NCI-H146 treated with DMSO at 0.1 percent for 48 hours (cell line): ENCODE data around the gene ZBED2.

ENCODE experiments used
- DNase-seq: peaks from one replicate; lab custom pipeline; 2025; ENCODE audit not compliant: unreplicated experiment; lab: John Stamatoyannopoulos, UW

The ZBED2 gene

DNA sequence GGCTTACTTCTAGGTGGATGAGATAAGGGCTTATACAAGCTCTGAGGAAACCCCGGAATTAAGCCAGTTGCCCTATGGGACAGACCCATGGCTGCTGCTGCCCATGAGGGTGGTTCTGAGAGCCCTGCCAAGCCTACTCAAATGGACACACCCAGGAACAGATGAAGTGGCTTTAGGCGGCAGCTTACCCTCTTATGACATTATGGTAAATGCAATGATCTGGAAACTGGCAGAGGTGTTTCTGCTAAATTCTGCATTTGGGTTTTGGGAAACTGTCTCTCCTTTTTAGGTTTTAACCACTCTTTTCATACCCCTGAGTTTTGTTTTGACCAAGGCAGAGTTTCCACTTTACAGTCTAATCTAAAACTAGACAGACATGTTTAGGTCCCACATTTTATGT is 9.0 kb upstream of the ZBED2 start:
- no peak for DNase-seq

DNA sequence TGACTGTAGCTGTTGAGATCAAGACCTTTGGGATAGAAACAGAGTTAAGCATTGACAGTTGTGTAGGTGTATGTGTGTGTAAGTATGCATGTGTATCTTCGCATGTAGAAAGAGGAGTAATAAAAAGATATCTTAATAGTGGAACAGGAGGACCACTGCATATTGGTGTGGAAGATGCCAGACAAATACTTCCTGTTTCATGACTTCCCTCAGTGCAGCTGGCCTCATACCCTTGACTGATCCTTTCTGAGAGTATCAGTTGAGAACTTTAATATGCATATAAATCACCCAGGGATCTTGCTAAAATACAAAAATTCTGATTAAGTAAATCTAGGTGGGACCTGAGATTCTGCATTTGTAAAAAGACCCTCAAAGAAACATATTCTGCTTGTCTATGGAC is 8.5 kb upstream of the ZBED2 start:
- DNase-seq = no peak

DNA sequence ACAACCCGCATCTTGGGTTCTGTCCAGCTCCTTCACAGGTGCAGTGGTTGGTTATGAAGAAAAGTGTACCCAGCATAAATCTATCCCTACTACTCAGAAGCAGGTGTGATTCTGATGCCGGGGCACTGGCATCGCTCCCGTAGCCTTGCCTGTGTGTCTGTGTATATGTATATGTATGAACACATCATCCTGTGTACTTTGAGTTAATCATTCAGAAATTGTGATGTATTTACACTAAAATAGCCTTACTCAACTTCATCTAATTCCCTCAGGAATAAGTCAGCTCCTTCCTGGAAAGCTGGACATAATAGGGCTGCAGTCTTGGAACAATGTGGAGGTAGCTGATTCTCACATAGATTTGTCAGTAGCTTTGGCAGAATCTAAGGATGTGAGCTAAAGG is 6.7 kb upstream of the ZBED2 start:
- DNase-seq = no peak

DNA sequence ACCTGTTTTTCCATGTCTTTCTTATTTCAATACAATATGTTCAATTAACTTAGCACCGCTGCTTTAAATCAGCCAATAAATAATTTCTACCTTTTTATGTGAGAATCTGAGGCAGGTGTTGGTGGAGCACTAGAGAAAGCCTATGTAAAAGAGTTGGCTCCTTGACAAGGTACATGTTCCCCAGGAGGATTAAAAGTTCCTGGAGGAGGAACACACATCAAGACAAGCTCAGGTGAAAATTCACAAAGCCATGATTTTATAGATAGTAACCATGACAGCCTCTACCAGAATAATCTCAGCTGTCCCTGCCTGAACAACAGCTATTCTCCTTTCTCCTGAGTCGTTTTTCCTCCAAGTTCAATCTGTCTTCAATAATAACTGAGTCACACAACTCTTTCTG is 3.4 kb upstream of the ZBED2 start:
- DNase-seq = no peak

DNA sequence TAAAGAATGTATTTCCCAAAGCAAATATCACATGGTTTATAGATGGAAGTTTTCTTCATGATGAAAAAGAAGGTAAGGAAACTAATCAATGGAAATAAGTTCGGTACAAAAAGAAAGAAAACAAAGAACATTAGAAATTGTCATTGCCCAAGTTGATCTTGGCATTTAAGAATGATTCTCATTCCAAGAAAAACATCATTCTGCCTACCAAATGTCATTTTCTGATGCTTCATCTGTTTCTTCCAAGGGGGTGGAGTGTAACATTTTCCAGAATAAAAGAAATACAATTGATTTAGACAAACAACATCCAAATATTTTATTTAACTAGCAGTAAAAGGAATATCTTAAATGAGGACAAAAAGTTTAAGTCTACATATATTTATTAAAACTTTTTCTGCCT is 3.0 kb upstream of the ZBED2 start:
- no peak for DNase-seq

DNA sequence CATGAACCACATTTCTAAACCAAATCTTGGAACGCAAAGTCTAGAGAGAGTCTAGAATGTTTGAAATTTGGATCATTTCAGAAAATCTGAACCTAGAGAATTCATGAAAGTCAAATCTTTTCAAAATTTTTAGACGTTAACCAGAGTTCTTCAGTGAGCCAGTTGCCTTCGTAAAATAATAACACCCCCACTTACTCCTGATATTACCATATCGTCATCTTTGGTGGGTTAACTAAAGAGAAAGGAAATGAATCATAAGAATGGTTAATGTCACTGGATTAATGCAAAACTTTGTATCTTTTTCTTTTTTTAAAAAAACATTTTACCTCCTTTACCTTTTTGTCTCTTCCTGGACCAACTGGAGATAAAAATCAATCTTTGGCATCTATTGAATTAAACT is 1.2 kb upstream of the ZBED2 start:
- no peak for DNase-seq

DNA sequence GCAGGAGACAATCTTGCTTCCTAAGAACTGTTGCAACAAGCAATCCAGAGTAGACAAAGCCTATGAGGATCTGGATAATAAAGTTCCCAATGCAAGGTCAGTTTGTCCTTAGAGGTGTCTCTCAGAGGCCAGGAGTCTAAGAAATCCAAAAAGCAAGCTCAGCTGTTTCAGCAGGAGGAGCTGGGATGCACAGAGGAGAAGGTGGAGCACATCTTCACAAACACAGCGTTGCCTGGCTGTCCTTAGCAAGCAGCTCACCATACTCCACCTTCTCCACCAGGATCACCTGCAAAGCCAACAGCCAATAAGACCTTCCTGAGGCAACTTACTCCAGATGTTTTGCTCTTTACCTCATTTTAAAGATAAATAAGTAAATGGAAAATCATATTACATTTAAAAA is 365 bp downstream of the ZBED2 start:
- DNase-seq = no peak

DNA sequence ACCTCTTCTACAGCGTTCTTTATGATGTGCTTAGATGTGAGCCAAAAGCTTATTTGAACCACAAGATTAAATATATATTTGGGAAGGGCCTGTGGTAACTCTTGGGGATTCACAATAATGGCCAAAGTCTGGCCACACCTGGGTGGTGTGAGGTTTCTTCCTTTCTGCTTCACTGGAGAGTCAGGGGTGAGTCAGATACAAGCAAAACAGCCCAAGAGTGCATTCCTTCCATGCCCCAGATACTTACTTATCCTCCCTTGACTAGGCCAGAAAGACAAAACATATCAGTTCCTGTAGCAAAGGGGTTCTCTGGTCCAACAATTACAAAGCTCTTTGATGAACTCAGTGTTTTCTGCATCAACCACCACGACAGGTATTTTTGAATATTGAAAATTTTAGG is 941 bp downstream of the ZBED2 start:
- DNase-seq = no peak

DNA sequence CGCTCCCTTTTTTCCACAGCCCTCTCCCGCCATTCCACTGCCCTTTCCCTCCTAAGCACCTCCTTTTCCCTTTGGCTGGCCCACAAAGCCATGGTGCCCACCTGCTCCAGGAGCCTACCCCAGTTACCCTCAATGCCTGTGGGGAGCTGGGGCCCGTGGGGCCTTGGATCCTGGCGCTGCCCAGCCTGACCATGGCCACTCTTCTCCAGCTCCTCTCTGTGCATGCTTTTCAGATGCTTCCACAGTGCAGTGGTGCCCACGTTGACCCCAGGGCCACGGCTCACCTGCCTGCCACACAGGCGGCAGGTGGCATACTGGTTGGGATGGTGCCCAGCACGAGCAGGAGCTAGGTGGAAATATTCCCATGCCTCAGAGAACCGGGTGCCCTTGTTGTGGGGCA is 1.5 kb downstream of the ZBED2 start:
- no peak for DNase-seq

DNA sequence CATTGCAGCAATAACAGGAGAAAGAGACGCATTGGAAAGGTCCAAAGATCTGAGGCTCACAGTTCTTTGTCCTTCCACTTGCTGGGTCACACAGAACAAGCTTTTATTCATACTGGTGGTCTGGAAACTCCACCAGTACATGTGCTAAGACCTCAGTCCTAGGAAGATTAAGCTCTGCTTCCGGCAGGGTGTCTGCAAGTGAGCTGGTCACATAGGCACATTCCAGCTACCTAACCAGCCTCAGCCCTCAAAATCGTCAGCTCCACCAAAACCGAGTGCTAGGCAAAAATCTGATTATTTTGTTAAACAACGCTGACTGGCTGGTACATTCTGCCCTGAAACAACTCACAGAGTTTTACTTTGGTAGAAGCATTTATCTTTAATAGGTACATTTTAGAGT is 2.2 kb downstream of the ZBED2 start:
- DNase-seq = no peak

DNA sequence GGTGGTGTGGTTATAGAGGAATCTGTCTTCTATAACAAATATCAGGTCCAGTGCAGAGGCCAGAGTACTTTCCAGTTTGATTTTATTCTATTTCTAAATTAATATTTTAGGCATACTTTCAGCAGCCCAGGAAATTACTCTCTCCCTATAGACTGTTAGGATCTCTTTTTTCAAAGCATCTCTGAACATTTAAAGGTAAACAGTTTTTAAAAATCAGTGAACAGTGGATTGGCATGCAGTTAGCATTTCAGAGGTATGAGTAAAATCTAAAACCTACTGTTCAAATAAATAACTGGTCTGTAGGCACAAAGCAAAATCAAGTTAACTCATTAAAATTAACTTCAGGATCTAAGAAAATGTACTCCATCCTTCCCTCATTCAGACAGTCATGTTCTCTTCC is 3.0 kb downstream of the ZBED2 start:
- no peak for DNase-seq

DNA sequence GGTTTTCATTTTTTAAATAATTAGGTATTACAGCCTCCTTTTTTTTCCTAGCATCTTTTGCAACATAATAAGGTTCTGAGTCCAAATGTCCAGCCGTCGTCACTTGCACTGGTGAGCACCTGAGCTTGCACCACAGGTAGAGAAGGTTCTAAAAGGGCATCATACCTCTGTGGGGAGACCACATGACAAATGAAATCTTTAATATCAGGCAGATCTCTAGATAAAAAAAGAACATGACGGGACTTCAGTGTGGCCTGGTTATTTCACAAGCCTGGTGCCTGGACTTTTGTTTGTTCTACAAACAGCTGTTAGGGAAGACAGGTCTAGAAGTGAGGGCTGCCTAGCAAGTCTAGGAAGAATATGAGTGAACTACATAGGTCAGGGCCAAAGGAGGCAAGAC is 3.6 kb downstream of the ZBED2 start:
- no peak for DNase-seq

DNA sequence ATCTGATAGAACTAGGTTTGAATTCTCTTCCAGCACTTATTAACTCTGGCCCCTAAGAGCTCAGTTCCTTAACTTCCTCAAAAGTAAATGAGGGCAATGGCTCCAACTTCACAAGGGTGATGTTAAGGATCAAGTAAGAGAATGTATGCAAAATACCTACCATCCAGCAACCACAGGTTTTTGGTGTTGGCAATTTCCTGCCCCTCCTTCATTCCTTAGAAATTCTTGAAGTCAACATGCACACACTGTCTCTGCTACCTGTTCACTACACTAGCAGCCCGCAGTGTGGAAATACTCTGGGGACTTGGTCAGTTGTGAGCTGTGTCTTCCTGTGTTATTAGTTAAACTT is 5.0 kb downstream of the ZBED2 start:
- no peak for DNase-seq

DNA sequence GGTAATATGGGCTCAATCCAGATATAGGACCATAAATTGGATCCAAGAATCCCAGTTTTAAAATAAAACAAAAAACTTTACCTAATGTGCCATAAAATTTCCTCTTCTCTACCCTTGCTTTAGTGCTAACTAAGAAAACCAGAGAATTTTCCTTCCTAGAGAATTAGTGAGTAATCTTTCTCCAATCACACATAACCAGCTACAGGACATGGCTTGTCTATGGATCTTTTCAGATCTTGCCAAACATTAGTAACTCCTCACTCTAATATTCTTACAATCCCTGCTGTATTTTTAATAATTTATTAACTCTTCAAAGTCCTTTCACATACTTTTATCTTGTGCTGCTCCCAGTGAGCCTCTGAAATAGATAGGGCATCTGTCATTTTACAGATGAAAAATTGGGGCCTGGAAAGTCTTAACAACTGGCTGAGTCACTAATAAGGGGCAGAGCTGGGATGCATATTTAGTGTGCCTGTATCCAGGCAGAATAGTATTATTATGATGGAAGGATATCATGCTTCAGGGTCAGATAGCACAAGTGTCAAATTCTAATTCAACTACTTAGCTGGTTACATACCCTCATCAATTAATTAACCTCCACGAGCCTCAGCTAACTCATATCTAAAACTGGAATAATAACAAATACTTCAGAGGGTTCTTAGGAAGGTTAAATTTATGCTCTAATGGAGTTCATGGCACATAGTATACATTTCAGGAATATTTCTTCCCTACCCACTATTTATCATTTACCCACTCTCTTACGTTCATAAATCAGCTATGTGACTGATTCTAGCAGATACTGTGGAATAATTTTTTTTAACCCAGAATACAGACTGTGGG is 5.6 kb downstream of the ZBED2 start:
- no peak for DNase-seq

DNA sequence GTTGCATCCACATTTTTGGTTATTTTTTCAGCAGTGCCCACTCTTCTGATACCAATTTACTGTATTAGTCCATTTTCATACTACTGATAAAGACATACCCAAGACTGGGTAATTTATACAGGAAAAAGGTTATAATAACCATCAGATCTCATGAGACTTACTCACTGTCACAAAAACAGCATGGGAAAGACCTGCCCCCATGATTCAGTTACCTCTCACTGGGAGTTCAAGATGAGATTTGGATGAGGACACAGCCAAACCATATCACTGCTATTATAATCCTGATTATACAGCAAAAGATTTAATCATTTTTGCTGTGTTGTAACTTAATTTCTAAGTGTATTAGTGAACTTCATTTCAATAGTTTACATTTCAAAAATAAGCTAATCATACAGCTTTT is 6.6 kb downstream of the ZBED2 start:
- no peak for DNase-seq

DNA sequence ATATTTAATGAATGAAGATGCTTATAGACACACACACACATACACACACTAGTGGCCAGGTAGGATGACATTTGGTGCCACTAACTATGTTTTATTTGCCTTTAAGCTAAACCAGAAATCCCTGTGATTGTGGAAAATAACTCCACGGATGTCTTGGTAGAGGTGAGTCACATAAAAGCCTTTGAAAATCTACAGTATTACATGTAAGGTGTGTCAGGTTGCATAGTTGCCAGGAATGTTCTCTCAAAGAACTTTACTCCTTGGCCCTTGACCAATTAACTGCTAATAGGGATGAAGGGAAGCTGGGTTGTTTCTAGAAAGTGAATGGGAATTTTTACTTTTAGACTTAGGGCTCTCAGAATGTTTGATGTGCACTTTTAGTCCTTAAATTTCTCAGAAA is 9.9 kb downstream of the ZBED2 start:
- DNase-seq = no peak

DNA sequence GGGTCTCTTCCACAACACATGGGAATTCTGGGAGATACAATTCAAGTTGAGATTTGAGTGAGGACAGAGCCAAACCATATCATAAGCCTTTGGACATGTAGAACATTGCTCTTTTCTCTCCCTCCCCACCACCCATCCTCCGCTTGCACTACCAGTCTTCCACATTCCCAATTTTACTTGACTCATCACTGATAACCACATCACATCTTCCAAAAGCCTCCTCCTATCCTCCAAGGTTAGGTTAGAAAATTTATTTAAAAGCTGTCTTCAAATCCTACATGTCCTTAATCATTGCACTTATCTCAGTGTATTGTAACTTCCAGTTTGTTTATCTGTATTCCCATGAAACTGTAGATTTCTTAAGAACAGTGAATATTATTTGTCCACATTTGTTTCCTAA is 10.4 kb downstream of the ZBED2 start:
- no peak for DNase-seq

DNA sequence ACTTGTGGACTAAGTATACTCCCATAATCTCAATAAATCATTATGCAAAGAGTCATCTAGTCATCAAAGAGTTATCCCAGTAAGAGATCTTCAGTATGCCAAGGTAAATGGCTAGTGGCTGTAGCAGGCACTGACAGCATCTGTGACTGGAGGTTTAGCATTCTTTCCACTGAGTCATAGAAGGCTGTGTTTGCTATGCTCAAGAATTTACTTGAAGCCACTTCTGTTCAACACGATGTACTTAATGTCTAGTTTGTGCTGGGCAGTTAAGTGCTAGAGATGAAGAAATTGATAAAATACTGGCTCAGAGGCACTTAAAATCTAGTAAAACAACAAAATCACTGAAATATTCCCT is 13.0 kb downstream of the ZBED2 start:
- no peak for DNase-seq

DNA sequence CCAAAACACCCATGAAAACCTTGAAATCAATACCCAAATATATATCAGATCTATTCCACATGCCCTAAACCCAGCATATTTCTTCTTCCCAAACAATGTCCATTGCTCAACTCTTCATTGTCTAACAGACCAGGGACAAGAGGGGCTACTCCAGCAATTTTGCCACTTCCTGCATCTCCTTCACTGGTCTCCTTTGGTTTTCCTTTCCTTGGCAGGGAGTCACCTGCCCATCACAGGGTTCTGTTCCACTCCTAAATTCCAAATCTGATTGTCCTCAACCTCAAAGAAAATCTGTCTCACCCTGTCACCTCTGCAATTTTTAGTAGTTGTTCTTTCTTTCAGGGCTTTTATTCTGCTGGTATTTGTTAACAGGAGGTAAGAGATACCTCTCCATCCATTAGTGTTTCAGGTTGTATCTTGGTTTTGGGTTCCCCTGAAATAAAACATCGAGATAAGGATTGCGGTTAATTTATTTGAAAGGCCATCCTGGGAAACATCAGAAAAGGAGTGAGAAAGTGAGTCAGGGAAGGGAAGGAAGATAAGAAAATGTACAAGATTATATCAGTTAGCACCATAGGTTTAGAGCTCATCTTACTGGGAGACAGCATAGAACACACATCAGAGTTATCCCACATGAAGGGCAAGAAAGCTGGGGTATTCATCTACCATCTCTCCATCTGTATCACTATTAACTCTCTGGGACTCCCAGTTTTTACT is 13.6 kb downstream of the ZBED2 start:
- no peak for DNase-seq

DNA sequence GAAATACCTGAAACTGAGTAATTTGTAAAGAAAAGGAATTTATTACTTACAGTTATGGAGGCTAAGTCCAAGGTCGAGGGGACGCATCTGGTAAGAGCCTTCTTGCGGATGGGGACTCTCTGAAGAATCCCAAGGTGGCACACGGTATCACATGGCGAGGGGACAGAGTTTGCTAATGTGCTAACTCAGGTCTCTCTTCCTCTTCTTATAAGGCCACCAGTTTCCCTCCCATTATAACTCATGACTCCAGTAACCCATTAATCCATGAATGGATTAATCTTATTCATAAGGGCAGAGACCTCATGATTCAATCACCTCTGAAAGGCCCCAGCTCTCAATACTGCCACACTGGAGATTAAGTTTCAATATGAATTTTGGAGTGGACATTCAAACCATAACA is 15.7 kb downstream of the ZBED2 start:
- no peak for DNase-seq

DNA sequence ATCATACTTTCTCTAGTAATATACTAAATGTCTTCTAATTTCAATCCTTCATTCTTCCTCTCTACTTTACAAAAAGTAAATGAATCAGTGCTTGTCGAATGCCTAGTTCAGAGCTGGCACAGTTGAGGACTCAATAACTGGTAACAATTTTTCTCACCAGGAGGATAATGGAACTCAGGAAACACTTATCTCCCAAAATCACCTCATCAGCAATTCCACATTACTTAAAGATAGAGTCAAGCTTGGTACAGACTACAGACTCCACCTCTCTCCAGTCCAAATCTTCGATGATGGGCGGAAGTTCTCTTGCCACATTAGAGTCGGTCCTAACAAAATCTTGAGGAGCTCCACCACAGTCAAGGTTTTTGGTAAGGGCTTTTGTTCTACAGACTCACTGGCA is 16.3 kb downstream of the ZBED2 start:
- DNase-seq = no peak

DNA sequence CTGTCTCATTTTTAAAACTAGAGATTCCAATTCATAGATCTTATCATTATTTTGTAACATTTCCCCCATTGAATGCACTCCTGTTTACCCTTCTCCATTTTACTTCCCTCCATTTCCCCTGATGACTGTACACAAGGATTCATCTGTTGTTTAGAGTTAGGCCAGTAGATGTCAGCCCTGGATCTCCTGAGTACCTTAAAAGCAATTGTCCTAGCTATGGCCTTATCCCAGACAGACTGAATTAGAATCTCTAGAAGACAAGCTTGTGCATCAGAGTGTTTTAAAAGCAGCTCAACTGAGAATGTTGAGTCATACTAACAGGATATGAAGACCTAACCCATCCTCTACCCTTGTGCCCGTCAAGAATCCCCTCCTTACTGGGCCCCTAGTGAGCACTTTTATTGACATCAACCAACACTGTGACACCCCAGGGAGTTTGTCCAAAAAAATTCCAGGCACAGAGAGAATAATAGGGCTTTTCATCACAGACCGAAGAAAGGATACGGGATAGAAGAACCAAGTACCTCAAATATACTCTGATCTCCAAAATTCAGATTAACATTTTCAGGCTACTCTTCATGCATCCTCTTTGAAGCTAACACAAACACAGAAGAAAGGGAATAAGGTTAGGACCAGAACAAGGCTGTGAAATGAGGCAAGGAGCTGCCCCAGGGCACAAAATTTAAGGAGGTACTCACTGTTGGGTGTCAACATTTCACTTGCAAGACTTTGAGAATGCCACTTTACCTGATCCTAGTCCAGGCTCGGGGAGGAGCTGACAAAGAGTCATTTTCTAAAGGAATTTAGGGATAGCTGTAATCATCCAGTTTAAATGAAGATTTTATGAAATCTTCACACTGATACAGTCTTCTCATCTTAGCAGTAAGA is 17.1 kb downstream of the ZBED2 start:
- peak; percentile 58 for DNase-seq
